GM12801 (cell line): Measurements from ENCODE around the gene SDC4.

Experiments
- TF ChIP-seq, protein P1 (sequence below): IDR thresholded peaks from one replicate; pipeline ENCODE4 v1.5.1; 2011; ENCODE audit warnings: control low read depth; ENCODE audit not compliant: insufficient read length; ENCODE audit errors: extremely low read depth

The SDC4 gene

GRCh38 chr20:45305262-45305661 lies 43.0 kb downstream of the SDC4 start:
- TF ChIP-seq, protein P1, sequence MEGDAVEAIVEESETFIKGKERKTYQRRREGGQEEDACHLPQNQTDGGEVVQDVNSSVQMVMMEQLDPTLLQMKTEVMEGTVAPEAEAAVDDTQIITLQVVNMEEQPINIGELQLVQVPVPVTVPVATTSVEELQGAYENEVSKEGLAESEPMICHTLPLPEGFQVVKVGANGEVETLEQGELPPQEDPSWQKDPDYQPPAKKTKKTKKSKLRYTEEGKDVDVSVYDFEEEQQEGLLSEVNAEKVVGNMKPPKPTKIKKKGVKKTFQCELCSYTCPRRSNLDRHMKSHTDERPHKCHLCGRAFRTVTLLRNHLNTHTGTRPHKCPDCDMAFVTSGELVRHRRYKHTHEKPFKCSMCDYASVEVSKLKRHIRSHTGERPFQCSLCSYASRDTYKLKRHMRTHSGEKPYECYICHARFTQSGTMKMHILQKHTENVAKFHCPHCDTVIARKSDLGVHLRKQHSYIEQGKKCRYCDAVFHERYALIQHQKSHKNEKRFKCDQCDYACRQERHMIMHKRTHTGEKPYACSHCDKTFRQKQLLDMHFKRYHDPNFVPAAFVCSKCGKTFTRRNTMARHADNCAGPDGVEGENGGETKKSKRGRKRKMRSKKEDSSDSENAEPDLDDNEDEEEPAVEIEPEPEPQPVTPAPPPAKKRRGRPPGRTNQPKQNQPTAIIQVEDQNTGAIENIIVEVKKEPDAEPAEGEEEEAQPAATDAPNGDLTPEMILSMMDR: no peak

DNA sequence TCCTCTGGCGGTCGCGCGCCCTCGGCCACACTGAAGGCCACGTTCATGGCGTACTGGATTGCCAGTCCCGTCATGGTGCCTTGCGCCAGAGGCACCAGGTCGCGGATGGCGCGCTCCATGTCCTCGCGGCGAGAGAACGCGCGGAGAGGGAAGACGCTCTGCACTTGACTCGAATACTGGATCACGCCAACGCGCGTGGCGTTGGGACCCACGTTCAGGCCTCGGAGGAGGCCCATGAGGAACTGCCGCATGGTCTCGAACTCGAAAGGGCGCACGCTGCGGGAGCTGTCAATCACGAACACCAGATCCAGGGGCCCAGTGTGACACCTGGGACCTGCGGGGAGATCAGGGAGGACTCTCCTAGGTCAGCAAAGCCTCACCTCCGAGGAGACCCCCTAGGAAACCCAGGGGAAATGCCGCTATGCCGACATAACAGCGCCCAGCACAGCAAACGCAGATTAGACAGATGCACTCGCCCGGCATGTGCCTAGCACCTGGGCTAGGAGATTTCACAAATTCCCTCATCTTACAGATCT lies 43.7 kb downstream of the SDC4 start:
- TF ChIP-seq, protein P1: no peak

DNA sequence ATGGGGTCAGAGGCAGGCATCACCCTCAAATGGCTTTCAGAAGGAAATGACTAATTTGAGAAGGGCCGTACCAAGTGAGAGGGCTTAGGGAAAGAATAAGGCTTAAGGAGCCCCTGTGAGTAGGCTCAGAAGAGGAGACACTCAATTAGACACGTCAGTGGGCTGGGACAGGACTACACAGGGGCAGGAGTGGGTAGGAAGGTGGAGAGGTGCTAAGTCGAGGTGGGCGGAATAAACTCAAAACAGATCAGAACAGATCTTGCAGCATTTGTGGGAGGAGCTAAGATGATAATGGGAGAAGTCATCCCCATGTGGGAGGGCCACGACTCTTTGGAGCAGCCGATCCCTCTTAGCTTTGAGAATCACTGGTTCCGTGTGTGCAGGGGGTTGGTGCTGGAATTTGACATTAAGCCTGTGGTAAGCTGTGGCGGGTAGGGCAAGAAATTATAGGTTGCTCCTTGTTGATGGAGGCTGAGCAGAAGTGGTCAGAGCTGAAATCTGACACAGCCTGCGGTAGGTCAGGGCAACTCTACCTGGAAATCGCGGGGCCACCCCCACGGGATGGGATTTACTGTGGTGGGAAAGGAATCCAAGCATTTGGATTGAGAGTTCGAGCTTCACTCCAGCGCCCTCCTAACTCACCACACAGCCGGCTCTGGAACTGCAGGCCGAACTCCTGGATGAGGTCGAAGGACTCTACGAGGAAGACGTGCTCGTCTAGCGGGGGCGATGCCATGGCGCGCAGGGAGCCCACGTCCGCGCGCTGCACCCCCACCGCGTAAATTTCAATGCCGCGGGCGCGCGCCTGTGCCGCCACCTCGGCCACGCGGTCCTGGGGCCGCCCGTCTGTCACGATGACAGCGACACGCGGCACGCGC lies 44.4 kb downstream of the SDC4 start:
- TF ChIP-seq, protein P1: no peak

DNA sequence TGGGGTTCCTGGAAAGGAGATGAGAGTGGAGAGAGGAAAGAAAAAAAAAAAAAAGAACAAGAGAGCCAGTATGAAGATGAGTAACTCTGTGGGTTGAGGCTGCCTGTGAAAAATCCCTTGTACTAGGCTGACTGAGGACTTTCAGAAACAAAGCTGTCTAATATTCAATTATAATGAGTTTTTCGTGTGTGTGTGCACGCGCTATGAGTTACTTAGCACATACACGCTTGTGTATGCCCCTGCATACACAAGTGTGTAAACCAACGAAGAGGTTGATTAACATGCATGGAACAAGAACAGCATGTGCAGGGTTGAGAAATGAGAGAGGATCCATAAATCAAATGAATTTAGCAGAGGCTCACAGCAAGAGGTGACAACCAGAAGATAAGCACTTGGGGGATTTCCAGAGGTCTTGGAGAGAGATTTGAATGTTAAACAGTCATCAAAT lies 46.4 kb downstream of the SDC4 start:
- TF ChIP-seq, protein P1: no peak

GRCh38 chr20:45300961-45301360 lies 47.3 kb downstream of the SDC4 start:
- TF ChIP-seq, protein P1: no peak

GRCh38 chr20:45299786-45300185 lies 48.4 kb downstream of the SDC4 start:
- TF ChIP-seq, protein P1: no peak

DNA sequence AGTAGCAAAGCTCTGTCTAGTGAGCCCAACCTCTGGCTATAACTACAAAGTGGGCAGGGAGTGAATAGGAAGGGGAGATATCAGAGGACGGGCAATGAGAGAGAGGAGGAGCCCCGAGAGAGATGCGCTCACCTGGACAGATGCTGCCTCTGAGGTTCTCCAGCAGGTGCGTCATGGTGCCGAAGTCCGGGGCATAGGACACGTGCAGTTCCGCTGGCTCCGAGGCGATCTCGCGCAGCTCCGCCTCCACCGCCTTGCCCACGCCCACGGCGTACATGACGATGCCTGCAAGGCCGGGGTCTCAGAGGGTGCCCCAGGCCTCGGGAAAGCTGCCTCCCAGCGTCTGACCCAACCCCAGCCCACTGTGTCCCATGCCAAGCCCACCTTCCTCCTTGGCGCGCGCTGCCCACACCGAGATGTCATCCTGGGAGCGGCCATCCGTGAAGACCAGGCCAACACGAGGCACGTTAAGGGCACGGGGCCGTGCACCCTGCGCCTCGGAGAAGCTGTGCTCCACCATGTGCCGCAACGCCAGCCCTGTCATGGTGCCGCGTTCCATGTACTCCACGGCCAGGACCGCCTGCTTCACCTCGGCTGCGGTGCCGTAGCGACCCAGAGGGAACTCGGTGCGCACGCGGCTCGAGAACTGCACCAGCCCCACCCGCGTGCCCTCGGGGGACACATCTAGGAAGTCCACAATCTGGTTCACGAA lies 50.3 kb downstream of the SDC4 start:
- TF ChIP-seq, protein P1: no peak
